K562 (cell line): ENCODE data around the gene PCDHGB1.

Experiments used
- BHLHE40 ChIP-seq: IDR thresholded peaks from 2 replicates; pipeline ENCODE4 v1.6.1; 2011; ENCODE audit warnings: low read length, improper control_type of control experiment
- BRCA1 ChIP-seq, 2 experiments: fragments of 450-650 bp in 1 of 2; sonication (generic) in 1 of 2; formaldehyde crosslinking in 1 of 2; IDR thresholded peaks; 2 replicates each; pipeline versions ENCODE4 v1.5.0 to v1.6.1; 2017 to 2020; ENCODE audit warnings: mild to moderate bottlenecking in 1 of 2, missing genetic modification reagents in 1 of 2
- CREM ChIP-seq: IDR thresholded peaks from 2 replicates; pipeline ENCODE4 v1.6.1; 2014; ENCODE audit warnings: antibody characterized with exemption, low read depth
- CTCF ChIP-seq, 3 experiments: IDR thresholded peaks in 2 of 3; conservative IDR thresholded peaks in 1 of 3; 2 replicates each; pipeline ENCODE4 v1.5.1; 2011 to 2012; ENCODE audit warnings: low read length in 3 of 3, mild to moderate bottlenecking in 3 of 3, control low read depth in 2 of 3, improper control_type of control experiment in 1 of 3, inconsistent platforms in 1 of 3, low read depth in 1 of 3, mixed read lengths in 1 of 3, moderate library complexity in 1 of 3; ENCODE audit not compliant: insufficient read depth in 2 of 3
- E4F1 ChIP-seq: fragments of 250-450 bp; sonication (Bioruptor Pico); IDR thresholded peaks from 2 replicates; pipeline ENCODE4 v1.5.0; 2021; ENCODE audit warnings: mild to moderate bottlenecking, borderline replicate concordance
- EZH2 ChIP-seq: IDR thresholded peaks from 2 replicates; pipeline ENCODE4 v1.6.1; 2012; ENCODE audit warnings: low read depth, mild to moderate bottlenecking, inconsistent platforms, low read length, borderline replicate concordance
- JUN ChIP-seq, 2 experiments: sonication (generic) in 1 of 2; formaldehyde crosslinking in 1 of 2; IDR thresholded peaks; 2 replicates each; pipeline versions ENCODE4 v1.6.1 to v1.8.0; 2012 to 2022; ENCODE audit warnings: borderline replicate concordance in 2 of 2, mild to moderate bottlenecking in 2 of 2, improper control_type of control experiment in 1 of 2, low read depth in 1 of 2, low read length in 1 of 2, missing genetic modification reagents in 1 of 2
- KDM4B ChIP-seq, 2 experiments: fragments of 450-650 bp in 1 of 2; sonication (generic) in 1 of 2; IDR thresholded peaks; 2 replicates each; pipeline ENCODE4 v1.6.1; 2016 to 2017; ENCODE audit warnings: borderline replicate concordance in 2 of 2, antibody characterized with exemption in 1 of 2, low read depth in 1 of 2, mild to moderate bottlenecking in 1 of 2
- ZNF174 ChIP-seq: fragments of 250-450 bp; sonication (Bioruptor Pico); IDR thresholded peaks from 2 replicates; pipeline ENCODE4 v1.4.0; 2020; ENCODE audit warnings: mild to moderate bottlenecking
- TF ChIP-seq, protein P1 (sequence below): fragments of 250-450 bp; sonication (Bioruptor Pico); IDR thresholded peaks from 2 replicates; pipeline ENCODE4 v1.8.0; 2021; ENCODE audit warnings: moderate library complexity, mild to moderate bottlenecking, inconsistent platforms

DNA sequence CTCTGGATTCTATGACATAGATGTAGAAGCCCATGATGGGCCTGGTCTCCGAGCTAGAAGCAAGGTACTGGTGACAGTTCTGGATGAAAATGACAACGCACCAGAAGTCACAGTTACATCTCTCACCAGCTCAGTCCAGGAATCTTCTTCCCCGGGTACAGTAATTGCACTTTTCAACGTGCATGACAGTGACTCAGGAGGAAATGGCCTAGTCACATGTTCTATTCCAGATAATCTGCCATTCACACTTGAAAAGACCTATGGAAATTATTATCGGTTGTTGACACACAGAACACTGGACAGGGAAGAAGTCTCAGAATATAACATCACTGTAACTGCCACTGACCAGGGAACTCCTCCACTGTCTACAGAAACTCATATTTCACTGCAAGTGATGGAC is 6.2 kb downstream of the PCDHGB1 start:
- TF ChIP-seq, protein P1, sequence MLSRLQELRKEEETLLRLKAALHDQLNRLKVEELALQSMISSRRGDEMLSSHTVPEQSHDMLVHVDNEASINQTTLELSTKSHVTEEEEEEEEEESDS (CRISPR knock-in tag): no peak
- TF ChIP-seq CTCF (IDR thresholded peaks at IDR 0.05 in 2 of 3, conservative IDR thresholded peaks at IDR 0.05 in 1 of 3; ENCODE audit: insufficient read depth in 2 of 3, low read depth in 1 of 3, low read length in 3 of 3) (no peak), ZNF174 (CRISPR knock-in tag) (no peak), CREM (no peak), E4F1 (CRISPR knock-in tag) (no peak), BRCA1 (IDR thresholded peaks at IDR 0.05) (no peak), BRCA1 (CRISPR knock-in tag; IDR thresholded peaks at IDR 0.05) (no peak), EZH2 (no peak), BHLHE40 (no peak), JUN (IDR thresholded peaks at IDR 0.05; ENCODE audit: borderline replicate concordance, low read depth, low read length) (no peak), JUN (CRISPR knock-in tag; IDR thresholded peaks at IDR 0.05; ENCODE audit: borderline replicate concordance) (no peak), KDM4B (IDR thresholded peaks at IDR 0.05; ENCODE audit: borderline replicate concordance in 2 of 2, low read depth in 1 of 2) (no peak)
